NT2/D1 (cell line): ENCODE data around the gene TIMM44.

Source experiments
- SUZ12 ChIP-seq: IDR thresholded peaks from 2 replicates; pipeline ENCODE4 v1.6.1; 2011; ENCODE audit not compliant: insufficient read length, insufficient read depth; ENCODE audit errors: extremely low read depth
- YY1 ChIP-seq: IDR thresholded peaks from 2 replicates; pipeline ENCODE4 v1.6.1; 2011; ENCODE audit not compliant: insufficient read length, insufficient read depth
- ZNF274 ChIP-seq: IDR thresholded peaks from 2 replicates; pipeline ENCODE4 v1.6.1; 2011; ENCODE audit warnings: mild to moderate bottlenecking, low read depth, low read length

DNA sequence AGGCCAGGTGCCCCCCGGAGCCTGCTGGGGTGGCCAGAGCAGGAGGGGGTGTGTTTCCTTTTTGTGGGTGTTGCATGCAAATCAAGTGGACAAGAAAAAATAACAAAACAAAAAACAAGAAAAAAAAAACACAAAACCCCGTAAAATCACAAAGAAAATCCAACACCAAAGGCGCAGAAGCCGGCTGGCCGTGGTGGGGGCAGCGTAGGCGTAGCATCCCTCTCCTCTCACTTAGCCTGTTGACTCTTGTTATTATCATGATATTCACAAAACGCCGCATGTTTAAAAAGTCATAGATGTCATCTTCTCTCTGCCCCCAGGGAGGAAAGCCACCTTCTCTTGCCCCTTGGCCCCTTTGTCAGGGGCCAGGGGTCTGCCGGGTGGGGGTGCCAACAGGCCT lies 29.8 kb downstream of the TIMM44 start:
- TF ChIP-seq ZNF274 (no peak), SUZ12 (no peak), YY1 (no peak)
